ENCODE measurements around the gene DUSP28.
"Not testable (repeated sequence)": the region's sequence is repeated elsewhere in the genome, so short reads cannot be mapped to it uniquely, and the experiment has no call there.

DUSP28 gene

GRCh38 chr2:240519396-240520129 is 40.6 kb upstream of the DUSP28 start:
- Histone ChIP-seq H3K9ac (ENCODE audit: low read length in 2 of 2) (no peak overlapping the region), H3K4me1 (ENCODE audit: control insufficient read depth, insufficient read depth, low read length) (peaks cover 16% of the 10 kb centered on the region), H3K4me3 (ENCODE audit: low read length in 2 of 2) (peak overlapping the region; percentile 40 to 52), H3K9me3 (ENCODE audit: control insufficient read depth in 2 of 2, low read length in 2 of 2) (no peaks in the 10 kb centered on the region), H3K27me3 (ENCODE audit: control insufficient read depth in 1 of 2, insufficient read depth in 2 of 2, low read length in 2 of 2) (peaks cover 16 to 17% of the 10 kb centered on the region in 2 donors), H3K27ac (ENCODE audit: low read length) (no peak overlapping the region), H3K36me3 (ENCODE audit: control insufficient read depth in 2 of 2, insufficient read depth in 2 of 2, low read length in 2 of 2) (peaks cover 4 to 8% of the 10 kb centered on the region in 2 donors)

DNA sequence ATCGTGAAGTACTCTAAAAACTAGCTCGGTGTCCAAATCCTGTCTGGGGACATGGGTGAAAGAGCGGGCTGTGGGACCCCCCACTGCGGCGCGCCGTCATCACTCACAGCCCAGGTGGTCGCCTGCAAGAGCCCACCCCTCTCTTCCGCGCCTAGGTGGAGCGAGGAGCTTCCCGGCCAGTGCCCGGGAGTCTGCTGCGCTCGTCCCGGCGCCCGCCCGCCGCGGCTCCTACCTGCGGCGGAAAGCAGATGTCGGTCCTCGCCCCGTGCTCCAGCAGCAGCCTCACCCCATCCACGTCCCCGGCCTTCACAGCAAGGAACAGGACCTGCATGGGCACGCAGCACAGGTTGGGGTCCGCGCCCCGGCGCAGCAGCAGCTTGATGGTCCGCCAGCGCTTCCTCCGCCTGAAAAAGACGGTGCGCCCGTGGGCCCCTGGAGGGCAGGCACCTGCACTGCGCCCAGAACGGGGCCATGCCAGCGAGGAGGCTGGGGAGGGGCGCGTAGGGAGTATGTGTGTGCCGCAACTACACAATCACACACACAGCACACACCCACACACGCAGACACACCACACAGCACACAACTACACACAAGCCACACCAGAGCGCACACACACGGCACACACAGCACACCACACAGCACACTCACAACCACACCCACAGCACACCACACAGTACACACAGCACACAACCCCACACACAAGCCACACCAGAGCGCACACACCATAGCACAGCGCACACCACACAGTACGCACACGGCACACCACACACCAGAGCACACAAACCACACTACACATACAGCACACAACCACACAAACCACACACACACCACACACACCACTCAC is 39.8 kb upstream of the DUSP28 start:
- H3K4me3 ChIP-seq (ENCODE audit: low read length in 2 of 2): peak overlapping the region in 1 of 2 donors; percentile 16
- H3K36me3 ChIP-seq (ENCODE audit: control insufficient read depth in 2 of 2, insufficient read depth in 2 of 2, low read length in 2 of 2): peaks cover 4 to 9% of the 10 kb centered on the region in 2 donors
- H3K9me3 ChIP-seq (ENCODE audit: control insufficient read depth in 2 of 2, low read length in 2 of 2): no peaks in the 10 kb centered on the region
- H3K27ac ChIP-seq (ENCODE audit: low read length): no peak overlapping the region
- peaks cover 16 to 17% of the 10 kb centered on the region in 2 donors for H3K27me3 ChIP-seq (ENCODE audit: control insufficient read depth in 1 of 2, insufficient read depth in 2 of 2, low read length in 2 of 2)
- H3K9ac ChIP-seq (ENCODE audit: low read length in 2 of 2): no peak overlapping the region
- peaks cover 16% of the 10 kb centered on the region for H3K4me1 ChIP-seq (ENCODE audit: control insufficient read depth, insufficient read depth, low read length)

- H3K36me3 ChIP-seq (ENCODE audit: control insufficient read depth in 2 of 2, insufficient read depth in 2 of 2, low read length in 2 of 2): peaks cover 4 to 11% of the 10 kb centered on the region in 2 donors
- peaks cover 16% of the 10 kb centered on the region for H3K4me1 ChIP-seq (ENCODE audit: control insufficient read depth, insufficient read depth, low read length)
- H3K9me3 ChIP-seq (ENCODE audit: control insufficient read depth in 2 of 2, low read length in 2 of 2): no peaks in the 10 kb centered on the region
- H3K27me3 ChIP-seq (ENCODE audit: control insufficient read depth in 1 of 2, insufficient read depth in 2 of 2, low read length in 2 of 2): peaks cover 16 to 17% of the 10 kb centered on the region in 2 donors
- no peak overlapping the region for H3K27ac ChIP-seq (ENCODE audit: low read length)
- no peak overlapping the region for H3K9ac ChIP-seq (ENCODE audit: low read length in 2 of 2)
- no peak overlapping the region for H3K4me3 ChIP-seq (ENCODE audit: low read length in 2 of 2)
Measured at GRCh38 chr2:240520974-240521350, 39.2 kb upstream of the DUSP28 start.

DNA sequence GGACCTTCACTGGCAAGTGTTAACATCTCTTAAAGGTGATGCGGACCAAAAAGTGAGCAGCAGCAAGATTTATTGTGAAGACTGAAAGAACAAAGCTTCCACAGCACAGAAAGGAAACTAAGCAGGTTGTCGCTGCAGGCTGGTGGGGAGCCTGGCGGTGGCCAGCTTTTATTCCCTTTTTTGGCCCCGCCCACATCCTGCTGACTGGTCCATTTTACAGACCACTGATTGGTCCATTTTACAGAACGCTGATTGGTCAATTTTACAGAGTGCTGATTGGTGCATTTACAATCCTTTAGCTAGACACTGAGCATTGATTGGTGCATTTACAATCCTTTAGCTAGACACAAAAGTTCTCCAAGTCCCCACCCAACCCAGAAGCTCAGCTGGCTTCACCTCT is 38.3 kb upstream of the DUSP28 start:
- H3K36me3 ChIP-seq (ENCODE audit: control insufficient read depth in 2 of 2, insufficient read depth in 2 of 2, low read length in 2 of 2): peaks cover 4 to 14% of the 10 kb centered on the region in 2 donors
- not testable (repeated sequence) for H3K4me3 ChIP-seq (ENCODE audit: low read length in 2 of 2); H3K9ac ChIP-seq (ENCODE audit: low read length in 2 of 2); H3K27ac ChIP-seq (ENCODE audit: low read length); H3K9me3 ChIP-seq (ENCODE audit: control insufficient read depth in 2 of 2, low read length in 2 of 2)
- H3K27me3 ChIP-seq (ENCODE audit: control insufficient read depth in 1 of 2, insufficient read depth in 2 of 2, low read length in 2 of 2): peaks cover 16 to 17% of the 10 kb centered on the region in 2 donors
- peaks cover 16% of the 10 kb centered on the region for H3K4me1 ChIP-seq (ENCODE audit: control insufficient read depth, insufficient read depth, low read length)

GRCh38 chr2:240522406-240522805 is 37.8 kb upstream of the DUSP28 start:
- Histone ChIP-seq H3K27me3 (ENCODE audit: control insufficient read depth in 1 of 2, insufficient read depth in 2 of 2, low read length in 2 of 2) (peaks cover 13 to 17% of the 10 kb centered on the region in 2 donors), H3K27ac (ENCODE audit: low read length) (no peak overlapping the region), H3K9me3 (ENCODE audit: control insufficient read depth in 2 of 2, low read length in 2 of 2) (no peaks in the 10 kb centered on the region), H3K4me3 (ENCODE audit: low read length in 2 of 2) (no peak overlapping the region), H3K36me3 (ENCODE audit: control insufficient read depth in 2 of 2, insufficient read depth in 2 of 2, low read length in 2 of 2) (peaks cover 4 to 14% of the 10 kb centered on the region in 2 donors), H3K9ac (ENCODE audit: low read length in 2 of 2) (no peak overlapping the region), H3K4me1 (ENCODE audit: control insufficient read depth, insufficient read depth, low read length) (peaks cover 16% of the 10 kb centered on the region)

DNA sequence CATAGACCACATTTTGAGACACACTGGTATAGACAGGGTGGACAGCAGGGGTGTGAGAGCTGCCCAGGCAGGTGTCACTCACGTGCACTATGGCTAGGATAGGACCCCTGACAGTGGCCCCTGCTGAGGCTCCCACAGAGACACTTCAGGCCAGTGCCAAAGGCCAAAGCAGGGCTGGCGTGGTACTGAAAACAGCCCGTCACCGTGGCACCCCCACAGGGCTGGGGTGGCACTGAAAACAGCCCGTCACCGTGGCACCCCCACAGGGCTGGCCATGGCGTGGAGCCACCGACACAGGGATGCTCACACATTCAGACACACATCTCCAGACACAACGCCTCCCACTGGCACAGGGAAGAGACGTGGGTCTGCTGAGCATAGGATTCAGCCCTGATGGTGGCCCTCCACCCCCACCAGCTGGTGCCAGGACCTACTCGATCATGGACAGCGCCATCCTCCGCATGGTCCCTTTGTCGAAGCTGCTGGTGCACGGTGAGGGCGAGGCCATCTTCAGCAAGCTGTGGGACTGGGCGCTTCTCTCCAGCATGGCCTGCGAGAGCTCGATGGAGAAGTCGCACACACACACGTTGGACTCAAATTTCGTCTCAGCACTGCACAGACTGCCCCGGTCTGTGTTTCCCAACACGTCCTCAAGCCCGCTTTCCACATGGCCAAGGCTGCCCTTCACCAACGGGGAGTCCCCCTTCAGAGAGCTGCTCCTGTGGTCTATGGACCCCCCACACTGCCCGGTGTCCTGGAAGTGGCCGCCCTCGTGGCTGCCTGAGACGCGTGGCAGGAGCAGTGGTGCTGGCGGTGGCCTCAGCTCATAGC is 36.5 kb upstream of the DUSP28 start:
- Histone ChIP-seq H3K9me3 (ENCODE audit: control insufficient read depth in 2 of 2, low read length in 2 of 2) (no peaks in the 10 kb centered on the region), H3K36me3 (ENCODE audit: control insufficient read depth in 2 of 2, insufficient read depth in 2 of 2, low read length in 2 of 2) (peaks cover 4 to 15% of the 10 kb centered on the region in 2 donors), H3K27ac (ENCODE audit: low read length) (no peak overlapping the region), H3K27me3 (ENCODE audit: control insufficient read depth in 1 of 2, insufficient read depth in 2 of 2, low read length in 2 of 2) (peaks cover 13 to 17% of the 10 kb centered on the region in 2 donors), H3K9ac (ENCODE audit: low read length in 2 of 2) (no peak overlapping the region), H3K4me1 (ENCODE audit: control insufficient read depth, insufficient read depth, low read length) (peaks cover 16% of the 10 kb centered on the region), H3K4me3 (ENCODE audit: low read length in 2 of 2) (no peak overlapping the region)

DNA sequence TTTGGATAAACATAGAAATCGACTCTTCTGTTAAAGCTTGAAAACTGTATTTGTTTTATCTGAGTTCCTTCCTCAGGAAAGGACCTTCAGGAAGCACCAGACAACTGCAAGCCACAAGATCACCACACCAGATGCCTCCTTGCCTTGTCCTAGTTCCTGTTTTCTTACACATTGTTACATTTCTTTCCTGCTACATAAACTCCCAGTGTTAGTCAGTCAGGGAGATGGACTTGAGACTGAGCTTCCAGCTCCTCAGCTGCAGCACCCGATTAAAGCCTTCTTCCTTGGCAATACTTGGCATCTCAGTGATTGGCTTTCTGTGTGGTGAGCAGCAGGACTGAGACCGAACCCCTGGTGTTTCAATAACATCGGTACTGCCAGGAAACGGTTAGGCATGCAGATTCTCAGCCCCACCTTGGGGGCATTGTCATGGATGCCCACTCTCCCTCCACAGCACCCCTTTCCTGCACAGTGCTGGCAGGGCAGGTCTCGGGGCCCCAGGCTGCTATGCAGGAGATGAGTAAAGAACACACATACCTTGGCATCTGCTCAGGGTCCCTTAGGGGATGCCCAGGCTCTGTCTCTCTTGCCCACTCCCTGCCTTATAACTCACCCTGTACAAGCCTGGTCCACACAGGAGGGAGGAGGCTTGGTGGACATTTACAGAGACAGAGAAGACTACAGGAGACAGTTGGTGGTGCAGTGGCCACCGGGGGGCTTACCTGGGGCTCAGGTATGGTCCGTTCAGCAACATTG is 35.0 kb upstream of the DUSP28 start:
- H3K4me3 ChIP-seq (ENCODE audit: low read length in 2 of 2): no peak overlapping the region
- peaks cover 7 to 10% of the 10 kb centered on the region in 2 donors for H3K27me3 ChIP-seq (ENCODE audit: control insufficient read depth in 1 of 2, insufficient read depth in 2 of 2, low read length in 2 of 2)
- peaks cover 4 to 19% of the 10 kb centered on the region in 2 donors for H3K36me3 ChIP-seq (ENCODE audit: control insufficient read depth in 2 of 2, insufficient read depth in 2 of 2, low read length in 2 of 2)
- no peak overlapping the region for H3K9ac ChIP-seq (ENCODE audit: low read length in 2 of 2)
- no peak overlapping the region for H3K27ac ChIP-seq (ENCODE audit: low read length)
- H3K4me1 ChIP-seq (ENCODE audit: control insufficient read depth, insufficient read depth, low read length): peaks cover 6% of the 10 kb centered on the region
- no peaks in the 10 kb centered on the region for H3K9me3 ChIP-seq (ENCODE audit: control insufficient read depth in 2 of 2, low read length in 2 of 2)

- peaks cover 4 to 19% of the 10 kb centered on the region in 2 donors for H3K36me3 ChIP-seq (ENCODE audit: control insufficient read depth in 2 of 2, insufficient read depth in 2 of 2, low read length in 2 of 2)
Measured at GRCh38 chr2:240525802-240526201, 34.4 kb upstream of the DUSP28 start.

DNA sequence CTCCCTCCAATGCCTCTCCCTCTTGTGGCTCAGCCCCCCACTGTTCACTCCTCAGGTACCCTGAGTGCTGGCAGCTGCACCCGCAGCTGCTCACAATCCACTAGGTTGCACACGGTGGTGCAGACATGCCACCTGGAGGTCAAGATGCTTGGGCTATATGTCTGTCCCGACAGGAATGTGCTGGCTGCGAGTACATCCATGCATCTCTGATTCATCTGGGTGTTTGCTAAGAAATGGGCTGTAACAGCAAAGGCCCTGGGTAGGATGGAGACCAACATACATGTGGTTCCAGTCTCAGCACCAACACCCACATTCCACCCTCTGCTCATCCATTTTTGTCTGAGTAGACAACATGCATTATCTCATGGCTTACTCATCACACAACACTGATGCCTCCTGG is 33.6 kb upstream of the DUSP28 start:
- Histone ChIP-seq H3K27ac (ENCODE audit: low read length) (no peak overlapping the region), H3K36me3 (ENCODE audit: control insufficient read depth in 2 of 2, insufficient read depth in 2 of 2, low read length in 2 of 2) (peaks cover 8 to 19% of the 10 kb centered on the region in 2 donors), H3K27me3 (ENCODE audit: control insufficient read depth in 1 of 2, insufficient read depth in 2 of 2, low read length in 2 of 2) (no peaks in the 10 kb centered on the region), H3K4me3 (ENCODE audit: low read length in 2 of 2) (no peak overlapping the region), H3K4me1 (ENCODE audit: control insufficient read depth, insufficient read depth, low read length) (no peaks in the 10 kb centered on the region), H3K9ac (ENCODE audit: low read length in 2 of 2) (no peak overlapping the region), H3K9me3 (ENCODE audit: control insufficient read depth in 2 of 2, low read length in 2 of 2) (peaks cover 0 to 6% of the 10 kb centered on the region in 2 donors)

More at GRCh38 chr2:240525802-240526201, 34.4 kb upstream of the DUSP28 start:
- peaks cover under 1 to 4% of the 10 kb centered on the region in 2 donors for H3K27me3 ChIP-seq (ENCODE audit: control insufficient read depth in 1 of 2, insufficient read depth in 2 of 2, low read length in 2 of 2)
- no peak overlapping the region for H3K4me3 ChIP-seq (ENCODE audit: low read length in 2 of 2)
- H3K9me3 ChIP-seq (ENCODE audit: control insufficient read depth in 2 of 2, low read length in 2 of 2): no peaks in the 10 kb centered on the region
- H3K27ac ChIP-seq (ENCODE audit: low read length): no peak overlapping the region
- H3K9ac ChIP-seq (ENCODE audit: low read length in 2 of 2): no peak overlapping the region
- no peaks in the 10 kb centered on the region for H3K4me1 ChIP-seq (ENCODE audit: control insufficient read depth, insufficient read depth, low read length)

Data from stomach smooth muscle (tissue), 2 donors.